ENCODE data around the gene ANKRD31. TPM values are rescaled to one million over a fixed set of nuclear protein-coding genes. Genes with fewer than 3 reads are reported as not detected.

Gene ANKRD31
- total RNA-seq, 4 donors from 2014 or later, result 0.19 TPM; not detected in 3

DNA sequence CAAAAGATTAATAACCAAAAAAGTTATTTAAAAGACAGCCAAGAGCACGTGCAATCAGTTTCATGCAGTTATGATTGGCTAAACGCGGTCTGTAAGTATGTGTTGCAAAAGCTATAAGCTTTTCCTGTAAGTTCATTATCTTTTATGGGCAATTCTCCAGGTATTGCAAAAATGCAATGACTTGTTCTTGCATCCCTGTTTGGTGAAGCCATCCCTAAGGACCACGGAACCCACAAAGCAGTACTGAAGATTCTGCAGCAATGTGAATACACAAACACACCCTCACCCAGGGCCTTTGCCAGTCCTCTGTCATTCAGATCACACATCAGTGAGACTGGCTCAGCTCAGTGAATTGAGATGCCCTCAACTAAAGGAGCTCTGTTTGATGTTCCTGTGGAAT, 195.7 kb downstream of the ANKRD31 start:
- Histone ChIP-seq H3K27me3 (no peaks in the 10 kb centered on the region), H3K4me1 (no peaks in the 10 kb centered on the region), H3K36me3 (peaks cover 0 to 32% (median 0%) of the 10 kb centered on the region in 3 donors), H3K4me3 (no peak overlapping the region), H3K9me3 (no peaks in the 10 kb centered on the region), H3K27ac (no peak overlapping the region)
- no peak for TF ChIP-seq POLR2A (IDR thresholded peaks at IDR 0.05)
- TF ChIP-seq, protein P1, sequence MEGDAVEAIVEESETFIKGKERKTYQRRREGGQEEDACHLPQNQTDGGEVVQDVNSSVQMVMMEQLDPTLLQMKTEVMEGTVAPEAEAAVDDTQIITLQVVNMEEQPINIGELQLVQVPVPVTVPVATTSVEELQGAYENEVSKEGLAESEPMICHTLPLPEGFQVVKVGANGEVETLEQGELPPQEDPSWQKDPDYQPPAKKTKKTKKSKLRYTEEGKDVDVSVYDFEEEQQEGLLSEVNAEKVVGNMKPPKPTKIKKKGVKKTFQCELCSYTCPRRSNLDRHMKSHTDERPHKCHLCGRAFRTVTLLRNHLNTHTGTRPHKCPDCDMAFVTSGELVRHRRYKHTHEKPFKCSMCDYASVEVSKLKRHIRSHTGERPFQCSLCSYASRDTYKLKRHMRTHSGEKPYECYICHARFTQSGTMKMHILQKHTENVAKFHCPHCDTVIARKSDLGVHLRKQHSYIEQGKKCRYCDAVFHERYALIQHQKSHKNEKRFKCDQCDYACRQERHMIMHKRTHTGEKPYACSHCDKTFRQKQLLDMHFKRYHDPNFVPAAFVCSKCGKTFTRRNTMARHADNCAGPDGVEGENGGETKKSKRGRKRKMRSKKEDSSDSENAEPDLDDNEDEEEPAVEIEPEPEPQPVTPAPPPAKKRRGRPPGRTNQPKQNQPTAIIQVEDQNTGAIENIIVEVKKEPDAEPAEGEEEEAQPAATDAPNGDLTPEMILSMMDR (IDR thresholded peaks at IDR 0.05), result no peak
- no peak for DNase-seq

DNA sequence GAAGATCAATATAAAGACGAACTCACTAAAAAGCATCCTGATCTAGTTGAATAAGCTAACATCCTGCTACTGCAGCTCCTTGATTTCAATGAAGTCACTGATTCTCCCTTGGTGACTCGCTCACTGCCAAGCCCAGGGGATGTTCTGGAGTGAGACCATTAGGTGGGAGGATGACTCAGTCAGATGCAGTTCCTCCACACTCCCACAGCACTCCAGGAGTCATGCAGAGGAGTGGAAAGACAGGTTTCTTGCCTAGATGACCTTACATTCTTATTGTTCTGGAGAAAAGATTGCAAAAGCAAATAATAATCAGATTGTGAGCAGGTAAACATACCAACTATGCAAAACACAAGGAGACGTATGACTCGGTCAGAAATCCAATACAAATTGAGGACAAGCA, 199.6 kb downstream of the ANKRD31 start:
- H3K27ac ChIP-seq, result no peak overlapping the region
- peaks cover 0 to 19% (median 0%) of the 10 kb centered on the region in 3 donors for H3K36me3 ChIP-seq

DNA sequence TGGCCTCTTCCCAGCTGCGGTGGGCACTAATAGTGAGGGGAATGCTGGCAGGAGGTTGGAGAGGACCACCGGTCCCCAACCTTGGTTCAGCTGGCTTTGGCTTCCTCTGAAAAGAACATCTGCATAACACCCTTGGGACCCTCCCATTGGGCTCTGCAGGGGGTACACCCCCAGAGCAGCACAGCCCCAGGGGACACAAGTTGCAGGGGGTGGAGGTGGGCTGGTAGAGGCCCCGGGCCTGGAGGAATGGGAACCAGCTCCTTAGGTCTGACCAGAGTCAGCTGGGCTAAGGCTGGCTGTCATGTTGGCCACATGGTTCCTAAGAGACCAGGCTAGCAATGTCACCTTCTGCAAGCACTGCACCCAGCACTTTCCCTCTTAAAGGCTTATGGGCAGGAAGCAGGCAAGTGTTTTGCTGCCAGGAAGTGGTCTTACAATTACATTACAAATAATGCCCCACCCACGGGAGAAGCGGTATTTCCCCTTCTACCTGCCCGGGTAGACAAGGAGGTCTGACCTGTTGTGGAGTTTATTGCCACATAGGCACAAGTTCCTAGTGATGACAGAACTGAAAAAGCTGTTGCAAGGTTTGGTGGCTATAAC, 202.4 kb downstream of the ANKRD31 start:
- H3K9me3 ChIP-seq, result no peaks in the 10 kb centered on the region
- TF ChIP-seq, protein P1 (IDR thresholded peaks at IDR 0.05), result no peak
- no peak for TF ChIP-seq POLR2A (IDR thresholded peaks at IDR 0.05)
- H3K4me3 ChIP-seq, result no peak overlapping the region
- no peak for DNase-seq
- H3K4me1 ChIP-seq, result no peaks in the 10 kb centered on the region
- H3K27me3 ChIP-seq, result no peaks in the 10 kb centered on the region
- no peak overlapping the region for H3K27ac ChIP-seq
- H3K36me3 ChIP-seq, result peaks cover 0 to 19% (median 0%) of the 10 kb centered on the region in 3 donors

More for the DNA sequence above, 199.6 kb downstream of the ANKRD31 start:
- DNase-seq, result no peak
- no peaks in the 10 kb centered on the region for H3K9me3 ChIP-seq
- TF ChIP-seq POLR2A (IDR thresholded peaks at IDR 0.05), result no peak
- TF ChIP-seq, protein P1 (IDR thresholded peaks at IDR 0.05), result peak in 1 of 6 experiments; percentile 3
- no peak overlapping the region for H3K4me3 ChIP-seq
- no peaks in the 10 kb centered on the region for H3K4me1 ChIP-seq
- H3K27me3 ChIP-seq, result no peaks in the 10 kb centered on the region

DNA sequence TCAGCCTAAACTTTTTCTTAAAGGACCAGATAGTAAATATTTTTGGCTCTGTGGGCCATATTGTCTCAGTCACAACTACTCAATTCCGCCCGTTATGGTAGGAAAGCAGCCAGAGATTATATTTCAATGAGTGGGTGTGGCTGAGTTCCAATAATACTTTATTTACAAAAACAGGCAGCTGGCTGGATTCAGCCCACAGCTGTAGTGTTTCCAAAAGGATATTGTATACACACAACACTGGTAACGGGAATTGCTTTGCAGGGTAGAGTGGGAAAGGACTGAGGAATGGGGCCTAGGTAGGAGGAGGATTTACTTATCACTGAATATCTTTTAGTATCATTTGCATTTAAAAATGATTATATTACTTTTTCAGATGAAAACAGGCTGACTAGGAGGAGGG, 205.3 kb downstream of the ANKRD31 start:
- peaks cover 0 to 12% (median 0%) of the 10 kb centered on the region in 3 donors for H3K36me3 ChIP-seq
- H3K27ac ChIP-seq, result no peak overlapping the region
- no peak for DNase-seq
- no peaks in the 10 kb centered on the region for H3K4me1 ChIP-seq
- H3K4me3 ChIP-seq, result no peak overlapping the region
- no peaks in the 10 kb centered on the region for H3K9me3 ChIP-seq
- TF ChIP-seq POLR2A (IDR thresholded peaks at IDR 0.05), result no peak
- TF ChIP-seq, protein P1 (IDR thresholded peaks at IDR 0.05), result no peak
- H3K27me3 ChIP-seq, result no peaks in the 10 kb centered on the region

DNA sequence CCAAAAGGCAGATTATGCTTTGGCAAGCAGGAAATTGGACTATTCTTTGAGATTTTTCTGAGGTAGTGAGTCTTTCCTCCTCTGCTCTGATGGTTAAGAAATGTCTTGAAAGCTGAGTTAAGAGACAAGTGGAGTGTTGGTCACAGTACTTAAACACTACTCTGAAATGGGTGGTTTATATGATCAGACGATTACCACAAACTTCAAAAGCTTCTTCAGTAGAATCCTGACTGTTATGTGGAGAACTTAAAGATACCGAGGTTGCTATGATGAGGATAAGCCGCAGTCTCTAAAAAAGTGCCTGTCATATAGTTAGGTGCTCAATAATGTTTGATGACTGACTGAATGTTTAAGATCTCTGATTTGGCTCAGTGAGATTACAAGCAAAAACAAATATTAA, 208.6 kb downstream of the ANKRD31 start:
- DNase-seq, result no peak
- H3K27ac ChIP-seq, result no peak overlapping the region
- H3K27me3 ChIP-seq, result no peaks in the 10 kb centered on the region
- no peak overlapping the region for H3K4me3 ChIP-seq
- TF ChIP-seq POLR2A (IDR thresholded peaks at IDR 0.05), result no peak
- TF ChIP-seq, protein P1 (IDR thresholded peaks at IDR 0.05), result no peak
- H3K36me3 ChIP-seq, result peaks cover 0 to 8% (median 0%) of the 10 kb centered on the region in 3 donors
- H3K9me3 ChIP-seq, result no peaks in the 10 kb centered on the region
- no peaks in the 10 kb centered on the region for H3K4me1 ChIP-seq
